ENCODE data around the gene MAGOH. TPM values are rescaled to one million over a fixed set of nuclear protein-coding genes. Genes with fewer than 3 reads are reported as not detected.

The MAGOH gene
- total and polyA plus RNA-seq, 9 of the 15 experiments (the other 6 are each of a cell fraction or from before 2014, with no cell fraction given) = 102 to 342 (median 135) TPM

GRCh38 chr1:53220171-53220961, 18.0 kb downstream of the MAGOH start, which contains the start of gene CZIB (continued):
- no peak for TF ChIP-seq USF1 (CRISPR knock-in tag; IDR thresholded peaks at IDR 0.05)
- peak in 1 of 2 experiments; percentile 85; a peak in 1 of 4 replicates for TF ChIP-seq KDM4B (IDR thresholded peaks at IDR 0.05; ENCODE audit: borderline replicate concordance in 2 of 2, low read depth in 1 of 2)
- no peak for TF ChIP-seq TFAM (CRISPR knock-in tag; conservative IDR thresholded peaks at IDR 0.05)
- no peak for TF ChIP-seq HDAC3 (IDR thresholded peaks at IDR 0.05; ENCODE audit: borderline replicate concordance, partially characterized antibody)
- no peak for TF ChIP-seq CBX5 (IDR thresholded peaks at IDR 0.05; ENCODE audit: borderline replicate concordance, low read depth)
- no peak for TF ChIP-seq FOSL1 (tag; conservative IDR thresholded peaks at IDR 0.05)
- TF ChIP-seq ELK3 (CRISPR knock-in tag; IDR thresholded peaks at IDR 0.05) = no peak
- TF ChIP-seq, protein P1, sequence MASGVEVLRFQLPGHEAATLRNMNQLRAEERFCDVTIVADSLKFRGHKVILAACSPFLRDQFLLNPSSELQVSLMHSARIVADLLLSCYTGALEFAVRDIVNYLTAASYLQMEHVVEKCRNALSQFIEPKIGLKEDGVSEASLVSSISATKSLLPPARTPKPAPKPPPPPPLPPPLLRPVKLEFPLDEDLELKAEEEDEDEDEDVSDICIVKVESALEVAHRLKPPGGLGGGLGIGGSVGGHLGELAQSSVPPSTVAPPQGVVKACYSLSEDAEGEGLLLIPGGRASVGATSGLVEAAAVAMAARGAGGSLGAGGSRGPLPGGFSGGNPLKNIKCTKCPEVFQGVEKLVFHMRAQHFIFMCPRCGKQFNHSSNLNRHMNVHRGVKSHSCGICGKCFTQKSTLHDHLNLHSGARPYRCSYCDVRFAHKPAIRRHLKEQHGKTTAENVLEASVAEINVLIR (CRISPR knock-in tag; IDR thresholded peaks at IDR 0.05) = peak; percentile 51; the same call in 1 of the 2 replicates
- TF ChIP-seq POLR2AphosphoS5 (IDR thresholded peaks at IDR 0.05; ENCODE audit: control insufficient read depth, insufficient read depth, low read depth, low read length) = peak; percentile 84; the same call in 1 of the 2 replicates
- no peak for TF ChIP-seq ZNF354B (CRISPR knock-in tag; IDR thresholded peaks at IDR 0.05)
- TF ChIP-seq DEAF1 (CRISPR knock-in tag; IDR thresholded peaks at IDR 0.05) = no peak
- TF ChIP-seq NFE2L1 (tag; IDR thresholded peaks at IDR 0.05; ENCODE audit: borderline replicate concordance, low read depth) = no peak
- TF ChIP-seq KHSRP (IDR thresholded peaks at IDR 0.05) = no peak
- TF ChIP-seq CREB3 (tag; conservative IDR thresholded peaks at IDR 0.05; ENCODE audit: low read depth) = no peak
- no peak for TF ChIP-seq SMARCB1 (IDR thresholded peaks at IDR 0.05; ENCODE audit: insufficient read length, low read depth)
- TF ChIP-seq, protein P2, sequence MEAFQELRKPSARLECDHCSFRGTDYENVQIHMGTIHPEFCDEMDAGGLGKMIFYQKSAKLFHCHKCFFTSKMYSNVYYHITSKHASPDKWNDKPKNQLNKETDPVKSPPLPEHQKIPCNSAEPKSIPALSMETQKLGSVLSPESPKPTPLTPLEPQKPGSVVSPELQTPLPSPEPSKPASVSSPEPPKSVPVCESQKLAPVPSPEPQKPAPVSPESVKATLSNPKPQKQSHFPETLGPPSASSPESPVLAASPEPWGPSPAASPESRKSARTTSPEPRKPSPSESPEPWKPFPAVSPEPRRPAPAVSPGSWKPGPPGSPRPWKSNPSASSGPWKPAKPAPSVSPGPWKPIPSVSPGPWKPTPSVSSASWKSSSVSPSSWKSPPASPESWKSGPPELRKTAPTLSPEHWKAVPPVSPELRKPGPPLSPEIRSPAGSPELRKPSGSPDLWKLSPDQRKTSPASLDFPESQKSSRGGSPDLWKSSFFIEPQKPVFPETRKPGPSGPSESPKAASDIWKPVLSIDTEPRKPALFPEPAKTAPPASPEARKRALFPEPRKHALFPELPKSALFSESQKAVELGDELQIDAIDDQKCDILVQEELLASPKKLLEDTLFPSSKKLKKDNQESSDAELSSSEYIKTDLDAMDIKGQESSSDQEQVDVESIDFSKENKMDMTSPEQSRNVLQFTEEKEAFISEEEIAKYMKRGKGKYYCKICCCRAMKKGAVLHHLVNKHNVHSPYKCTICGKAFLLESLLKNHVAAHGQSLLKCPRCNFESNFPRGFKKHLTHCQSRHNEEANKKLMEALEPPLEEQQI (IDR thresholded peaks at IDR 0.05) = no peak
- no peak for TF ChIP-seq ZNF717 (CRISPR knock-in tag; IDR thresholded peaks at IDR 0.05)
- no peak for TF ChIP-seq TEAD2 (tag; IDR thresholded peaks at IDR 0.05)
- no peak for TF ChIP-seq CHD4 (IDR thresholded peaks at IDR 0.05; ENCODE audit: insufficient read depth, insufficient replicate concordance, low read depth, low read length, poor library complexity, severe bottlenecking)

Measured in K562 (cell line).